T-helper 1 cell treated with Interleukin-12 subunit alpha and Interleukin-12 subunit beta and Interleukin-4 antibody, amounts not matched to agents 30 μg/mL and 1 μg/mL, for 36 hours (primary cell): ENCODE measurements around the gene WFDC13.

Experiments used
- H3K27ac Mint-ChIP-seq: one replicate; pipeline ENCODE4 v1.8.0; 2021; ENCODE audit warnings: mild to moderate bottlenecking, mixed read lengths
- H3K27me3 Mint-ChIP-seq: one replicate; pipeline ENCODE4 v1.8.0; 2021; ENCODE audit warnings: low read depth, mixed read lengths
- H3K36me3 Mint-ChIP-seq: one replicate; pipeline ENCODE4 v1.8.0; 2021; ENCODE audit warnings: low read depth, mixed read lengths
- H3K4me1 Mint-ChIP-seq: one replicate; pipeline ENCODE4 v1.8.0; 2021; ENCODE audit warnings: low read depth, mixed read lengths
- H3K4me3 Mint-ChIP-seq: one replicate; pipeline ENCODE4 v1.8.0; 2021; ENCODE audit warnings: mild to moderate bottlenecking, moderate library complexity, mixed read lengths
- H3K9me3 Mint-ChIP-seq: one replicate; pipeline ENCODE4 v1.8.0; 2021; ENCODE audit warnings: mixed read lengths

Gene WFDC13

GRCh38 chr20:45735552-45735951, 33.7 kb downstream of the WFDC13 start:
- Mint-ChIP-seq H3K27me3 (peaks cover 14% of the 10 kb centered on the region), H3K36me3 (peaks cover 1% of the 10 kb centered on the region), H3K4me1 (no peaks in the 10 kb centered on the region), H3K9me3 (peaks cover 22% of the 10 kb centered on the region), H3K27ac (no peak overlapping the region), H3K4me3 (no peak overlapping the region)

GRCh38 chr20:45735988-45736387, 34.1 kb downstream of the WFDC13 start:
- peaks cover 1% of the 10 kb centered on the region for H3K36me3 Mint-ChIP-seq
- no peak overlapping the region for H3K4me3 Mint-ChIP-seq
- no peak overlapping the region for H3K27ac Mint-ChIP-seq
- H3K9me3 Mint-ChIP-seq, result peaks cover 19% of the 10 kb centered on the region
- no peaks in the 10 kb centered on the region for H3K4me1 Mint-ChIP-seq
- peaks cover 16% of the 10 kb centered on the region for H3K27me3 Mint-ChIP-seq

GRCh38 chr20:45742596-45742995, 40.8 kb downstream of the WFDC13 start:
- H3K36me3 Mint-ChIP-seq, result no peaks in the 10 kb centered on the region
- no peaks in the 10 kb centered on the region for H3K4me1 Mint-ChIP-seq
- peaks cover 24% of the 10 kb centered on the region for H3K27me3 Mint-ChIP-seq
- no peaks in the 10 kb centered on the region for H3K9me3 Mint-ChIP-seq
- H3K27ac Mint-ChIP-seq, result no peak overlapping the region
- H3K4me3 Mint-ChIP-seq, result no peak overlapping the region

GRCh38 chr20:45745015-45745414, 43.2 kb downstream of the WFDC13 start:
- Mint-ChIP-seq H3K4me3 (no peak overlapping the region), H3K27me3 (peaks cover 31% of the 10 kb centered on the region), H3K4me1 (no peaks in the 10 kb centered on the region), H3K36me3 (no peaks in the 10 kb centered on the region), H3K9me3 (no peaks in the 10 kb centered on the region), H3K27ac (no peak overlapping the region)

GRCh38 chr20:45751721-45752120, 49.9 kb downstream of the WFDC13 start:
- H3K4me3 Mint-ChIP-seq, result no peak overlapping the region
- H3K4me1 Mint-ChIP-seq, result peaks cover 5% of the 10 kb centered on the region
- no peak overlapping the region for H3K27ac Mint-ChIP-seq
- no peaks in the 10 kb centered on the region for H3K36me3 Mint-ChIP-seq
- H3K27me3 Mint-ChIP-seq, result peaks cover 26% of the 10 kb centered on the region
- H3K9me3 Mint-ChIP-seq, result peaks cover 12% of the 10 kb centered on the region

GRCh38 chr20:45752746-45753145, 50.9 kb downstream of the WFDC13 start:
- Mint-ChIP-seq H3K4me3 (no peak overlapping the region), H3K4me1 (peaks cover 5% of the 10 kb centered on the region), H3K9me3 (peaks cover 12% of the 10 kb centered on the region), H3K27me3 (peaks cover 17% of the 10 kb centered on the region), H3K27ac (no peak overlapping the region), H3K36me3 (no peaks in the 10 kb centered on the region)

- H3K4me3 Mint-ChIP-seq, result no peak overlapping the region
- no peak overlapping the region for H3K27ac Mint-ChIP-seq
- H3K9me3 Mint-ChIP-seq, result peaks cover 12% of the 10 kb centered on the region
- H3K27me3 Mint-ChIP-seq, result no peaks in the 10 kb centered on the region
- H3K36me3 Mint-ChIP-seq, result no peaks in the 10 kb centered on the region
- H3K4me1 Mint-ChIP-seq, result no peaks in the 10 kb centered on the region
These were observed 56.3 kb downstream of the WFDC13 start for GRCh38 chr20:45758096-45758495.
